H9 (cell line): ENCODE measurements around the gene CD79B. TPM values are rescaled to one million over a fixed set of nuclear protein-coding genes. Genes with fewer than 3 reads are reported as not detected.

ENCODE experiments used
- DNase-seq: peaks from one replicate; pipeline ENCODE4 v3.0.0-alpha.2; 2017
- H2AFZ ChIP-seq: one replicate; pipeline ENCODE4 v1.6.1; 2013; ENCODE audit warnings: mild to moderate bottlenecking, low read length, control low read depth, moderate library complexity
- H2AK5ac ChIP-seq: 2 replicates; pipeline ENCODE4 v1.6.1; 2013; ENCODE audit warnings: low read length, control low read depth, mixed read lengths; ENCODE audit not compliant: insufficient read length
- H2BK120ac ChIP-seq: one replicate; pipeline ENCODE4 v1.6.1; 2013; ENCODE audit warnings: low read depth, mild to moderate bottlenecking, low read length, control low read depth, inconsistent platforms; ENCODE audit not compliant: poor library complexity, severe bottlenecking
- H2BK12ac ChIP-seq: 2 replicates; pipeline ENCODE4 v1.6.1; 2013; ENCODE audit warnings: low read length, control low read depth, mixed read lengths, low read depth; ENCODE audit not compliant: insufficient read length
- H2BK15ac ChIP-seq: 2 replicates; pipeline ENCODE4 v1.6.1; 2013; ENCODE audit warnings: low read depth, low read length, control low read depth
- H2BK20ac ChIP-seq: one replicate; pipeline ENCODE4 v1.6.1; 2013; ENCODE audit warnings: low read depth, mild to moderate bottlenecking, low read length, control low read depth, inconsistent platforms; ENCODE audit not compliant: poor library complexity, severe bottlenecking
- H2BK5ac ChIP-seq: 2 replicates; pipeline ENCODE4 v1.6.1; 2013; ENCODE audit warnings: low read length, control low read depth, mixed read lengths; ENCODE audit not compliant: insufficient read length
- H3K14ac ChIP-seq: 2 replicates; pipeline ENCODE4 v1.6.1; 2013; ENCODE audit warnings: low read length, control low read depth; ENCODE audit not compliant: insufficient read depth
- H3K18ac ChIP-seq: 2 replicates; pipeline ENCODE4 v1.6.1; 2013; ENCODE audit warnings: low read depth, mild to moderate bottlenecking, mixed read lengths, low read length, control low read depth; ENCODE audit not compliant: insufficient read length
- H3K23ac ChIP-seq: 2 replicates; pipeline ENCODE4 v1.6.1; 2013; ENCODE audit warnings: low read length, control low read depth, mixed read lengths, low read depth; ENCODE audit not compliant: insufficient read length
- H3K23me2 ChIP-seq: 2 replicates; pipeline ENCODE4 v1.6.1; 2013; ENCODE audit warnings: low read depth, mild to moderate bottlenecking, mixed read lengths, low read length, control low read depth; ENCODE audit not compliant: insufficient read length, poor library complexity, severe bottlenecking
- H3K27ac ChIP-seq: 2 replicates; pipeline ENCODE4 v1.5.1; 2013; ENCODE audit warnings: low read length, control low read depth, mixed read lengths, low read depth; ENCODE audit not compliant: insufficient read length
- H3K27me3 ChIP-seq: 2 replicates; pipeline ENCODE4 v1.6.1; 2013; ENCODE audit warnings: low read length, control low read depth, inconsistent platforms; ENCODE audit not compliant: insufficient read depth
- H3K4ac ChIP-seq: 2 replicates; pipeline ENCODE4 v1.6.1; 2013; ENCODE audit warnings: low read depth, mild to moderate bottlenecking, control low read depth, inconsistent platforms, low read length, moderate library complexity
- H3K4me1 ChIP-seq: 2 replicates; pipeline ENCODE4 v1.6.1; 2013; ENCODE audit warnings: low read length, control low read depth, inconsistent platforms; ENCODE audit not compliant: insufficient read depth
- H3K4me2 ChIP-seq: 2 replicates; pipeline ENCODE4 v1.6.1; 2013; ENCODE audit warnings: low read length, control low read depth, mixed read lengths; ENCODE audit not compliant: insufficient read length, insufficient read depth
- H3K56ac ChIP-seq: 2 replicates; pipeline ENCODE4 v1.6.1; 2013; ENCODE audit warnings: low read depth, mild to moderate bottlenecking, mixed read lengths, low read length, control low read depth; ENCODE audit not compliant: insufficient read length
- H3K79me1 ChIP-seq: 2 replicates; pipeline ENCODE4 v1.6.1; 2013; ENCODE audit warnings: low read depth, mild to moderate bottlenecking, moderate library complexity, low read length, control low read depth, inconsistent platforms; ENCODE audit not compliant: insufficient read depth, poor library complexity, severe bottlenecking
- H3K79me2 ChIP-seq: 2 replicates; pipeline ENCODE4 v1.6.1; 2013; ENCODE audit warnings: low read length, control low read depth, inconsistent platforms; ENCODE audit not compliant: insufficient read depth
- H3K9ac ChIP-seq: 2 replicates; pipeline ENCODE4 v1.6.1; 2013; ENCODE audit warnings: low read length, control low read depth, mixed read lengths; ENCODE audit not compliant: insufficient read length; ENCODE audit errors: extremely low read depth
- H3K9me3 ChIP-seq: one replicate; pipeline ENCODE4 v1.6.1; 2013; ENCODE audit warnings: low read depth, low read length, inconsistent platforms; ENCODE audit not compliant: control insufficient read depth
- H3T11ph ChIP-seq: one replicate; pipeline ENCODE4 v1.6.1; 2013; ENCODE audit warnings: mild to moderate bottlenecking, low read length, control low read depth, inconsistent platforms
- H4K20me1 ChIP-seq: one replicate; pipeline ENCODE4 v1.6.1; 2013; ENCODE audit not compliant: control insufficient read depth, insufficient read length, insufficient read depth
- H4K5ac ChIP-seq: 2 replicates; pipeline ENCODE4 v1.6.1; 2013; ENCODE audit warnings: low read depth, mild to moderate bottlenecking, mixed read lengths, low read length, control low read depth; ENCODE audit not compliant: insufficient read length
- H4K8ac ChIP-seq: replicated peaks from 2 replicates; pipeline ENCODE4 v1.6.1; 2013; ENCODE audit warnings: low read length, control low read depth, mixed read lengths, low read depth; ENCODE audit not compliant: insufficient read length
- H4K91ac ChIP-seq: 2 replicates; pipeline ENCODE4 v1.6.1; 2013; ENCODE audit warnings: low read depth, mild to moderate bottlenecking, moderate library complexity, mixed read lengths, low read length, control low read depth; ENCODE audit not compliant: insufficient read length
- H3K27ac Mint-ChIP-seq, 3 experiments: 2 replicates in 2 of 3; 3 replicates in 1 of 3; pipeline ENCODE4 v1.8.0; 2020 to 2021; ENCODE audit warnings: mixed read lengths in 3 of 3, mild to moderate bottlenecking in 1 of 3, moderate library complexity in 1 of 3
- H3K27me3 Mint-ChIP-seq: 2 replicates; pipeline ENCODE4 v1.8.0; 2021; ENCODE audit warnings: low read depth, mild to moderate bottlenecking, moderate library complexity, mixed read lengths
- H3K36me3 Mint-ChIP-seq, 3 experiments: 2 replicates in 2 of 3; 3 replicates in 1 of 3; pipeline ENCODE4 v1.8.0; 2020 to 2021; ENCODE audit warnings: low read depth in 3 of 3, mixed read lengths in 3 of 3; ENCODE audit not compliant: insufficient read depth in 1 of 3
- H3K4me1 Mint-ChIP-seq, 2 experiments: 2 replicates each; pipeline ENCODE4 v1.8.0; 2020; ENCODE audit warnings: mixed read lengths in 2 of 2
- H3K4me3 Mint-ChIP-seq, 2 experiments: 2 replicates in 1 of 2; 3 replicates in 1 of 2; pipeline ENCODE4 v1.8.0; 2020 to 2021; ENCODE audit warnings: mild to moderate bottlenecking in 2 of 2, mixed read lengths in 2 of 2, moderate library complexity in 1 of 2
- H3K9me3 Mint-ChIP-seq, 2 experiments: 2 replicates in 1 of 2; 3 replicates in 1 of 2; pipeline ENCODE4 v1.8.0; 2020; ENCODE audit warnings: mild to moderate bottlenecking in 2 of 2, mixed read lengths in 2 of 2, moderate library complexity in 1 of 2
- CTCF ChIP-seq: fragments of 200-600 bp; sonication (generic); conservative IDR thresholded peaks from 3 replicates; pipeline ENCODE4 v1.8.0; 2021; ENCODE audit warnings: antibody characterized with exemption, mild to moderate bottlenecking
- WGBS: extraction: QIAGEN DNeasy Blood & Tissue Kit; methylation state at CpG from one replicate; pipeline ENCODE4 v1.1.7; 2013; ENCODE audit warnings: missing lambda C conversion rate, low lambda C conversion rate, mixed read lengths; ENCODE audit not compliant: insufficient read length; ENCODE audit errors: extremely low coverage; 5-methylcytosine and 5-hydroxymethylcytosine counted together
- total RNA-seq: library from RNA; stranded (reverse); gene quantifications from 2 replicates; pipeline ENCODE4 v1.2.1, GENCODE V29; 2021

Gene CD79B
- total RNA-seq, 1 experiment from 2014 or later: 0.96 TPM

- H2BK12ac ChIP-seq: no peak overlapping the region
- no peak overlapping the region for H2AK5ac ChIP-seq
- no peak overlapping the region for H3K27ac ChIP-seq
- no peak overlapping the region for H3K4me2 ChIP-seq
- H3K27me3 ChIP-seq: no peaks in the 10 kb centered on the region
- no peak overlapping the region for H3K23ac ChIP-seq
- H3K27me3 Mint-ChIP-seq: no peaks in the 10 kb centered on the region; the same call in 1 of the 2 replicates
- peaks cover 20 to 35% of the 10 kb centered on the region in 2 experiments for H3K4me1 Mint-ChIP-seq
- no peak overlapping the region for H3K27ac Mint-ChIP-seq
- H3K4me1 ChIP-seq: no peaks in the 10 kb centered on the region; the same call in 1 of the 2 replicates
- no peak overlapping the region for H2BK20ac ChIP-seq
- no peaks in the 10 kb centered on the region for H4K20me1 ChIP-seq
- no peak overlapping the region for H3K4me3 Mint-ChIP-seq
- H4K91ac ChIP-seq: no peak overlapping the region
- no peak overlapping the region for H4K8ac ChIP-seq
- H3K79me2 ChIP-seq: no peaks in the 10 kb centered on the region
- no CpG with 5 or more reads among the region's 21 CpGs for WGBS
- no peak overlapping the region for H2BK15ac ChIP-seq
- H3K9me3 Mint-ChIP-seq: no peaks in the 10 kb centered on the region
- H3K79me1 ChIP-seq: no peaks in the 10 kb centered on the region
- no peak overlapping the region for H3K4ac ChIP-seq
- H3K23me2 ChIP-seq: no peaks in the 10 kb centered on the region
- no peaks in the 10 kb centered on the region; a peak in 1 of 7 replicates for H3K36me3 Mint-ChIP-seq
- TF ChIP-seq CTCF: no peak
- no peak overlapping the region for H4K5ac ChIP-seq
- DNase-seq: no peak
- H2BK120ac ChIP-seq: no peak overlapping the region
- H2AFZ ChIP-seq: no peak overlapping the region
- no peak overlapping the region for H3K56ac ChIP-seq
- H2BK5ac ChIP-seq: no peak overlapping the region
- H3K18ac ChIP-seq: no peak overlapping the region
- H3T11ph ChIP-seq: no peak overlapping the region
- H3K9ac ChIP-seq: no peak overlapping the region
- H3K14ac ChIP-seq: no peak overlapping the region
- H3K9me3 ChIP-seq: no peaks in the 10 kb centered on the region
Observed at GRCh38 chr17:63934183-63935112, 2.3 kb upstream of the CD79B start.
